Endothelial cell of umbilical vein (primary cell): ENCODE measurements around the gene CFL1.

Experiments used
- EZH2 ChIP-seq: IDR thresholded peaks from 2 replicates; pipeline ENCODE4 v1.6.1; 2012; ENCODE audit warnings: borderline replicate concordance, low read depth, mild to moderate bottlenecking, moderate library complexity, low read length, inconsistent platforms; ENCODE audit not compliant: severe bottlenecking
- GATA2 ChIP-seq: IDR thresholded peaks from 2 replicates; pipeline ENCODE4 v1.7.0; 2011; ENCODE audit warnings: low read depth, mild to moderate bottlenecking, moderate library complexity, mixed read lengths, low read length; ENCODE audit not compliant: insufficient read length, insufficient read depth
- JUN ChIP-seq: IDR thresholded peaks from 2 replicates; pipeline ENCODE4 v1.6.1; 2011; ENCODE audit warnings: borderline replicate concordance, low read depth; ENCODE audit not compliant: insufficient read length, insufficient read depth
- MYC ChIP-seq: IDR thresholded peaks from one replicate; pipeline ENCODE4 v1.6.1; 2011; ENCODE audit warnings: mild to moderate bottlenecking, low read depth, low read length
- POLR2A ChIP-seq: IDR thresholded peaks from 2 replicates; pipeline ENCODE4 v1.6.1; 2012; ENCODE audit warnings: low read depth, mild to moderate bottlenecking, control low read depth, low read length
- POLR2AphosphoS5 ChIP-seq: IDR thresholded peaks from 2 replicates; pipeline ENCODE4 v1.6.1; 2012; ENCODE audit warnings: low read depth, mild to moderate bottlenecking, control low read depth, low read length, moderate library complexity; ENCODE audit not compliant: insufficient read depth
- TF ChIP-seq, protein P1 (sequence below), 2 donors: IDR thresholded peaks; 1 replicate in 1 of 2; 2 replicates in 1 of 2; pipeline ENCODE4 v1.5.1; 2011; ENCODE audit warnings: low read length in 2 of 2, mild to moderate bottlenecking in 2 of 2, moderate library complexity in 2 of 2, control low read depth in 1 of 2, inconsistent platforms in 1 of 2, low read depth in 1 of 2; ENCODE audit not compliant: insufficient read depth in 1 of 2; ENCODE audit errors: extremely low read depth in 1 of 2
- TF ChIP-seq, protein P2 (sequence below): IDR thresholded peaks from 2 replicates; pipeline ENCODE4 v1.6.1; 2011; ENCODE audit not compliant: insufficient read depth, insufficient read length

DNA sequence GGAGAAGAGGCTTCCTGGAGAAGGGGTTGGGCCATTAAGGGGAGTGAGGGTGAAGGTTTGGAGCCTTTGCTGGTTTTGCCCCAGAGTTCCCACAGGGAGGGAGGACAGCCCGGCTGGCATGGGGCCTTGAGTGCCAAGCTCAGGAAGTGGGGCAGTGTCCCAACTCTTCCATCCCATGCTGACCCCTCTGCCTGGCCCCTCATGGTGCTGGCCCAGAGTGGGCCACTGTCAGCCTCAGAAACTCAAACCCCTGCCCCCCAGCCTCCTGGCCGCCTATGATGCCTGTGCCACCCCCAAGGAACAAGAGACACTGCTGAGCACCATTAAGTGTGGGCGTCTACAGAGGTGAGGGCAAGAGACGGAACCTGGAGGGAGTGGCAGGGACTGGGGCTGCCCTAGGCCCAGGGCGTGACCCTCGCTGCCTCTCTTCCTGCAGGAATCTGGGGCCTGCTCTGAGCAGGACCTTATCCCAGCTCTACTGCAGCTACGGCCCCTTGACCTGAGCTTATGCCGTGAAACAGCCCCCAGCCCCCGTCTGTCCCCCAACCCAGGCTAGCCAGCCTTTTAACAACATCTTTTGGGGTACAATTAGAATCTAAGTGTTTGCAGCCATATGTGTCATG is 7.7 kb upstream of the CFL1 start:
- TF ChIP-seq, protein P1, sequence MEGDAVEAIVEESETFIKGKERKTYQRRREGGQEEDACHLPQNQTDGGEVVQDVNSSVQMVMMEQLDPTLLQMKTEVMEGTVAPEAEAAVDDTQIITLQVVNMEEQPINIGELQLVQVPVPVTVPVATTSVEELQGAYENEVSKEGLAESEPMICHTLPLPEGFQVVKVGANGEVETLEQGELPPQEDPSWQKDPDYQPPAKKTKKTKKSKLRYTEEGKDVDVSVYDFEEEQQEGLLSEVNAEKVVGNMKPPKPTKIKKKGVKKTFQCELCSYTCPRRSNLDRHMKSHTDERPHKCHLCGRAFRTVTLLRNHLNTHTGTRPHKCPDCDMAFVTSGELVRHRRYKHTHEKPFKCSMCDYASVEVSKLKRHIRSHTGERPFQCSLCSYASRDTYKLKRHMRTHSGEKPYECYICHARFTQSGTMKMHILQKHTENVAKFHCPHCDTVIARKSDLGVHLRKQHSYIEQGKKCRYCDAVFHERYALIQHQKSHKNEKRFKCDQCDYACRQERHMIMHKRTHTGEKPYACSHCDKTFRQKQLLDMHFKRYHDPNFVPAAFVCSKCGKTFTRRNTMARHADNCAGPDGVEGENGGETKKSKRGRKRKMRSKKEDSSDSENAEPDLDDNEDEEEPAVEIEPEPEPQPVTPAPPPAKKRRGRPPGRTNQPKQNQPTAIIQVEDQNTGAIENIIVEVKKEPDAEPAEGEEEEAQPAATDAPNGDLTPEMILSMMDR (IDR thresholded peaks at IDR 0.05; ENCODE audit: extremely low read depth in 1 of 2, insufficient read depth in 1 of 2, low read depth in 1 of 2, low read length in 2 of 2), result no peak
- no peak for TF ChIP-seq JUN
- no peak for TF ChIP-seq POLR2AphosphoS5
- TF ChIP-seq POLR2A, result no peak
- no peak for TF ChIP-seq EZH2
- TF ChIP-seq, protein P2, sequence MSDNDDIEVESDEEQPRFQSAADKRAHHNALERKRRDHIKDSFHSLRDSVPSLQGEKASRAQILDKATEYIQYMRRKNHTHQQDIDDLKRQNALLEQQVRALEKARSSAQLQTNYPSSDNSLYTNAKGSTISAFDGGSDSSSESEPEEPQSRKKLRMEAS, result no peak
- no peak for TF ChIP-seq MYC
- TF ChIP-seq GATA2, result no peak
